MCF 10A (cell line): ENCODE measurements around the gene NUTM1. TPM values are rescaled to one million over a fixed set of nuclear protein-coding genes. Genes with fewer than 3 reads are reported as not detected.
A peak's percentile ranks its signal among the peaks of the same experiment; 100 is the strongest.

ENCODE experiments used
- Bru-seq: library from RNA; stranded (reverse); fragments of 400-500 nt; gene quantifications from one replicate; lab custom pipeline; 2021; lab: Mats Ljungman, UMichigan
- BruChase-seq, 2 experiments: library from RNA; stranded (reverse); fragments of 400-500 nt; gene quantifications; one replicate each; lab custom pipeline; 2021; lab: Mats Ljungman, UMichigan
- BruUV-seq: library from RNA; stranded (reverse); fragments of 400-500 nt; replicated peaks from 2 replicates; lab custom pipeline; 2021; lab: Mats Ljungman, UMichigan
- CTCF ChIA-PET: fragments of 300-600 bp; sonication (Branson Sonifier 250); formaldehyde crosslinking; extraction: SDS; loops from one replicate; lab custom pipeline; 2021; ENCODE audit warnings: antibody characterized with exemption, inconsistent platforms; lab: Yijun Ruan, JAX
- POLR2A ChIA-PET: fragments of 300-600, 350-650 bp; sonication (Branson Sonifier 250); formaldehyde crosslinking; extraction: SDS; loops from one replicate; lab custom pipeline; 2020; ENCODE audit warnings: antibody characterized with exemption, inconsistent platforms; lab: Yijun Ruan, JAX
- DNase-seq: peaks from one replicate; pipeline ENCODE4 v3.0.0-alpha.2; 2018; ENCODE audit not compliant: unreplicated experiment
- H3K27ac Mint-ChIP-seq: one replicate; pipeline ENCODE4 v1.8.0; 2022; ENCODE audit warnings: mild to moderate bottlenecking, low read depth, mixed read lengths; ENCODE audit not compliant: unreplicated experiment
- H3K27me3 Mint-ChIP-seq: one replicate; pipeline ENCODE4 v1.8.0; 2022; ENCODE audit warnings: mixed read lengths; ENCODE audit not compliant: insufficient read depth, unreplicated experiment
- H3K36me3 Mint-ChIP-seq: one replicate; pipeline ENCODE4 v1.8.0; 2022; ENCODE audit warnings: mild to moderate bottlenecking, moderate library complexity, mixed read lengths; ENCODE audit not compliant: insufficient read depth, unreplicated experiment
- H3K4me1 Mint-ChIP-seq: one replicate; pipeline ENCODE4 v1.8.0; 2022; ENCODE audit warnings: mixed read lengths; ENCODE audit not compliant: insufficient read depth, unreplicated experiment
- H3K4me3 Mint-ChIP-seq: one replicate; pipeline ENCODE4 v1.8.0; 2022; ENCODE audit warnings: mild to moderate bottlenecking, moderate library complexity, mixed read lengths; ENCODE audit not compliant: unreplicated experiment
- H3K9me3 Mint-ChIP-seq: one replicate; pipeline ENCODE4 v1.8.0; 2022; ENCODE audit warnings: mixed read lengths; ENCODE audit not compliant: unreplicated experiment
- intact Hi-C: fragments of 100-400 bp; cut with micrococcal nuclease; formaldehyde crosslinking; loops from 2 replicates; pipeline ENCODE4 v1.14.1; 2022
- long read RNA-seq: library from polyadenylated mRNA; stranded (forward); transcript quantifications from one replicate; pipeline ENCODE4 v2.0.0, GENCODE V29; 2022
- total RNA-seq: library from RNA; stranded (reverse); gene quantifications from 2 replicates; pipeline ENCODE4 v1.2.3, GENCODE V29; 2022
- TF ChIP-seq, protein P1 (sequence below): fragments of 200-600 bp; IDR thresholded peaks from one replicate; pipeline ENCODE4 v1.8.0; 2022; ENCODE audit warnings: antibody characterized with exemption, mild to moderate bottlenecking; ENCODE audit not compliant: unreplicated experiment

The NUTM1 gene, protein sequence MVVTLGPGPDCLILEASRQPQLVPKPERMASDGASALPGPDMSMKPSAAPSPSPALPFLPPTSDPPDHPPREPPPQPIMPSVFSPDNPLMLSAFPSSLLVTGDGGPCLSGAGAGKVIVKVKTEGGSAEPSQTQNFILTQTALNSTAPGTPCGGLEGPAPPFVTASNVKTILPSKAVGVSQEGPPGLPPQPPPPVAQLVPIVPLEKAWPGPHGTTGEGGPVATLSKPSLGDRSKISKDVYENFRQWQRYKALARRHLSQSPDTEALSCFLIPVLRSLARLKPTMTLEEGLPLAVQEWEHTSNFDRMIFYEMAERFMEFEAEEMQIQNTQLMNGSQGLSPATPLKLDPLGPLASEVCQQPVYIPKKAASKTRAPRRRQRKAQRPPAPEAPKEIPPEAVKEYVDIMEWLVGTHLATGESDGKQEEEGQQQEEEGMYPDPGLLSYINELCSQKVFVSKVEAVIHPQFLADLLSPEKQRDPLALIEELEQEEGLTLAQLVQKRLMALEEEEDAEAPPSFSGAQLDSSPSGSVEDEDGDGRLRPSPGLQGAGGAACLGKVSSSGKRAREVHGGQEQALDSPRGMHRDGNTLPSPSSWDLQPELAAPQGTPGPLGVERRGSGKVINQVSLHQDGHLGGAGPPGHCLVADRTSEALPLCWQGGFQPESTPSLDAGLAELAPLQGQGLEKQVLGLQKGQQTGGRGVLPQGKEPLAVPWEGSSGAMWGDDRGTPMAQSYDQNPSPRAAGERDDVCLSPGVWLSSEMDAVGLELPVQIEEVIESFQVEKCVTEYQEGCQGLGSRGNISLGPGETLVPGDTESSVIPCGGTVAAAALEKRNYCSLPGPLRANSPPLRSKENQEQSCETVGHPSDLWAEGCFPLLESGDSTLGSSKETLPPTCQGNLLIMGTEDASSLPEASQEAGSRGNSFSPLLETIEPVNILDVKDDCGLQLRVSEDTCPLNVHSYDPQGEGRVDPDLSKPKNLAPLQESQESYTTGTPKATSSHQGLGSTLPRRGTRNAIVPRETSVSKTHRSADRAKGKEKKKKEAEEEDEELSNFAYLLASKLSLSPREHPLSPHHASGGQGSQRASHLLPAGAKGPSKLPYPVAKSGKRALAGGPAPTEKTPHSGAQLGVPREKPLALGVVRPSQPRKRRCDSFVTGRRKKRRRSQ
- not detected in 2 replicates for total RNA-seq
- Bru-seq, nascent RNA: not detected
- BruChase-seq, experiment 1, labeled RNA remaining after a 6-hour chase: not detected
- not detected for BruChase-seq, experiment 2, labeled RNA remaining after a 2-hour chase
- long read RNA-seq, partial matches to known transcripts: 0 of 1 reads
- long read RNA-seq, other reads (novel, unspliced or antisense): 1 of 1 reads

DNA sequence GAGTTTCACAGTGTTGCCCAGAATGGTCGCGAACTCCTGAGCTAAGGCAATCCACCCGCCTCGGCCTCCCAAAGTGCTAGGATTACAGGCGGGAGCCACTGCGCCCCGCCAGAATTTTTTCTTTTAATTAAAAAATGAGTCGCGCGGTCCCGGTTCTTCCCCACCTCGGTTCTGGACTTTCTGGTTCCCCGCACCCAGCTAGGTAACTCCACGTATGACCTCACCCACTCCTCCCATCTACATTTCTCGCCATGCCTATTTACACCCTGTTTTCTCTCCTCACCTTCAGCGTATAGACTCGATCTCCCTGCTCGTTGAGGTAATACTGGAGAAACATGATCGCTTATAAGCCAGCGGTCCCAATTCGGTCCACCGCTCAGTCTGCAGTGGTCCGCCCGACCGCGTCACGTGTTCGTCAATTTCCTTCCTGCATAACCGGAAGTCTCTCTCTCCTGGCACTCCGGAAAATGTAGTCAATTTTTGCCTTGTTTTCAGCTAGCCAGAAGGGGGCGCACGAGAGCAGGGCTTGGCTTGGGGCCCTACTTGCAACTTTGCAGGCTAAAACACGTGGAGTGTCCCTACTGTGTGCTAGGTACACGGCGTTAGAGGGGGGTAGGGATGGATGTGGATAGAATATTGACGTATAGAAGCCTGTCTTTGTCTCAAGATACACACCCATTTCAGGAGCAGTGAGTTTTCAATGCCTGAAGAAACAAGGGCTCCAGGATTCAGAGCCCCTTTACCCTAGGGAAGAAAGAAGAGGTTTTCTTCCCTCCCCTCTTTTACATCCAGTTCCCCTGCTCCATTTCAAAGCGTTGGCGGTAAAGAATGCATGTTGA lies at the start of gene NUTM1, which contains the start of gene NOP10:
Gene NUTM1, plus strand, starts transcription at position 579 of the 839 bp plus-strand sequence. CDS start 382 bp downstream, outside the sequence.
Gene NOP10, minus strand, starts transcription at position 400 of the 839 bp plus-strand sequence. Its CDS starts 63 bp downstream, at position 337.
- peaks cover 2% of the 10 kb centered on the region for H3K27me3 Mint-ChIP-seq
- POLR2A ChIA-PET: interaction anchor here (0.7 to 2.3 kb wide), 17 partner anchors 9 to 241 kb away, joined by 3 to 44 read pairs (median 4); partner anchors contain the start of genes EMC4, EMC7, GOLGA8A and GOLGA8B

DNA sequence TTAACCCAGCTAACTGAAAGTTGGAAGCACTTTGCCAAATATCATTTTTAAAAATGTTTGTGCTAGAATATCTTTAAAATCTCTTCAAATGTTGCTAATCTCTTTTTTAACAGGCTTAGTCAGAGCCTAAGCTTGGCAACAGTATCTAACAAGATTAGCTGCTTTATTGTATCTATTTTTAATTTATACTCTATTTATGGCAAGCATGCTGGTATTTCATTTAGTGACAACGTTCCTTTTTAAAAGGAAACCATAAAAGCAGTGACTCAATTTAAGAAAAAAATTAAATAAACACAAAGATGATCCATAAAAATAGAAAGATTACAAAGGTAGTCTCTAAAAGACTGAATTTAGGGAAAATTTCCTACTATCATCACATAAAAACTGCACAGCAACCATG lies 46.1 kb upstream of the NUTM1 start:
- Mint-ChIP-seq H3K27me3 (no peaks in the 10 kb centered on the region), H3K9me3 (no peaks in the 10 kb centered on the region), H3K4me1 (peaks cover 12% of the 10 kb centered on the region), H3K4me3 (no peak overlapping the region), H3K27ac (no peak overlapping the region), H3K36me3 (peaks cover 2% of the 10 kb centered on the region)
- POLR2A ChIA-PET: interaction anchor here (0.7 kb wide), 1 partner anchor 12 kb away, joined by 3 read pairs; no protein-coding TSS in a partner anchor
- CTCF ChIA-PET: no interaction called here
- no peak for DNase-seq
- BruUV-seq: no TSS peak
- TF ChIP-seq, protein P1, sequence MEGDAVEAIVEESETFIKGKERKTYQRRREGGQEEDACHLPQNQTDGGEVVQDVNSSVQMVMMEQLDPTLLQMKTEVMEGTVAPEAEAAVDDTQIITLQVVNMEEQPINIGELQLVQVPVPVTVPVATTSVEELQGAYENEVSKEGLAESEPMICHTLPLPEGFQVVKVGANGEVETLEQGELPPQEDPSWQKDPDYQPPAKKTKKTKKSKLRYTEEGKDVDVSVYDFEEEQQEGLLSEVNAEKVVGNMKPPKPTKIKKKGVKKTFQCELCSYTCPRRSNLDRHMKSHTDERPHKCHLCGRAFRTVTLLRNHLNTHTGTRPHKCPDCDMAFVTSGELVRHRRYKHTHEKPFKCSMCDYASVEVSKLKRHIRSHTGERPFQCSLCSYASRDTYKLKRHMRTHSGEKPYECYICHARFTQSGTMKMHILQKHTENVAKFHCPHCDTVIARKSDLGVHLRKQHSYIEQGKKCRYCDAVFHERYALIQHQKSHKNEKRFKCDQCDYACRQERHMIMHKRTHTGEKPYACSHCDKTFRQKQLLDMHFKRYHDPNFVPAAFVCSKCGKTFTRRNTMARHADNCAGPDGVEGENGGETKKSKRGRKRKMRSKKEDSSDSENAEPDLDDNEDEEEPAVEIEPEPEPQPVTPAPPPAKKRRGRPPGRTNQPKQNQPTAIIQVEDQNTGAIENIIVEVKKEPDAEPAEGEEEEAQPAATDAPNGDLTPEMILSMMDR: no peak
- intact Hi-C loops: no loop called here

More for the DNA sequence above, at the start of gene NUTM1, which contains the start of gene NOP10:
- intact Hi-C loops: loop anchor here (1.0 kb wide), 2 partner anchors 24 to 102 kb away; partner anchors contain the start of gene LPCAT4
- Mint-ChIP-seq H3K36me3 (peaks cover 34% of the 10 kb centered on the region), H3K4me3 (no peak within 1 kb of the TSS), H3K27ac (no peak within 1 kb of the TSS), H3K4me1 (peaks cover 5% of the 10 kb centered on the region), H3K9me3 (no peaks in the 10 kb centered on the region)
- no TSS peak for BruUV-seq
- DNase-seq: peak; percentile 91
- CTCF ChIA-PET: interaction anchor here (0.6 to 3.2 kb wide), 15 partner anchors 12 to 133 kb away, joined by 3 to 24 read pairs (median 4); partner anchors contain the start of genes KATNBL1 and LPCAT4
- TF ChIP-seq, protein P1: peak; percentile 91

DNA sequence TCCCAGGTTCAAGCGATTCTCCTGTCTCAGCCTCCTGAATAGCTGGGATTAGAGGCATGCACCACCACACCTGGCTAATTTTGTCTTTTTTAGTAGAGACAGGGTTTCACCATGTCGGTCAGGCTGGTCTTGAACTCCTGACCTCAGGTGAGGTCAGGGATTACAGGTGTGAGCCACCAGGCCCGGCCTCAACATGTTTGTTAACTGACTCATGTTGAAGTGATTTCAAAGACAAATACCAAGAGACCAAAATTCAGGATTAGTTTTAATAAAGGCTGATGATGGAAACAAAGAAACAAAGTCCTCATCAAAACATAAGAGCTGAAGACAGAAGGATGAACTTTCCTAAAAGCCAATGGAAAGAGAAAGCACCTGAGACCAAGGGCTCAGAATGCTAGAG lies 42.1 kb upstream of the NUTM1 start:
- no TSS peak for BruUV-seq
- intact Hi-C loops: no loop called here
- no peaks in the 10 kb centered on the region for H3K9me3 Mint-ChIP-seq
- ChIA-PET POLR2A (interaction anchor here (0.6 kb wide), 1 partner anchor 8 kb away, joined by 3 read pairs; no protein-coding TSS in a partner anchor), CTCF (no interaction called here)
- peak; percentile 10 for DNase-seq
- no peaks in the 10 kb centered on the region for H3K27me3 Mint-ChIP-seq
- peaks cover 19% of the 10 kb centered on the region for H3K4me1 Mint-ChIP-seq
- H3K4me3 Mint-ChIP-seq: no peak overlapping the region
- no peaks in the 10 kb centered on the region for H3K36me3 Mint-ChIP-seq
- TF ChIP-seq, protein P1: no peak
- H3K27ac Mint-ChIP-seq: no peak overlapping the region
